GM12878 (cell line): ENCODE measurements around the gene SLX4. TPM values are rescaled to one million over a fixed set of nuclear protein-coding genes. Genes with fewer than 3 reads are reported as not detected.

Experiments used
- ATAC-seq: fragments of 200-7000 bp; cut with Tn5 transposase; 3 replicates; pipeline ENCODE4 v1.9.1; 2020; ENCODE audit warnings: mild to moderate bottlenecking, moderate library complexity
- BruUV-seq: library from RNA; stranded (reverse); fragments of 400-500 nt; replicated peaks from 2 replicates; lab custom pipeline; 2021; lab: Mats Ljungman, UMichigan
- CTCF ChIA-PET: fragments of 300-600 bp; sonication (Branson Sonifier 250); formaldehyde crosslinking; extraction: SDS; loops from one replicate; lab custom pipeline; 2021; ENCODE audit warnings: inconsistent platforms; lab: Yijun Ruan, JAX
- POLR2A ChIA-PET: fragments of 350-600 bp; formaldehyde crosslinking; extraction: SDS; loops from one replicate; lab custom pipeline; 2021; ENCODE audit warnings: inconsistent platforms; lab: Charles Lee
- RAD21 ChIA-PET: fragments of 300-600 bp; sonication (Branson Sonifier 250); formaldehyde crosslinking; loops from one replicate; lab custom pipeline; 2023; ENCODE audit warnings: antibody characterized with exemption; ENCODE audit not compliant: unreplicated experiment; lab: Charles Lee
- SMC1A ChIA-PET: fragments of 300-600 bp; sonication (Branson Sonifier 250); formaldehyde crosslinking; loops from one replicate; lab custom pipeline; 2023; ENCODE audit not compliant: unreplicated experiment, uncharacterized antibody; lab: Charles Lee
- DNase-seq: peaks from one replicate; pipeline ENCODE4 v3.0.0-alpha.2; 2011; ENCODE audit warnings: low read depth, low spot score
- FAIRE-seq: peaks from 3 replicates; lab custom pipeline; 2011; peaks lifted over from hg19 to GRCh38; lab: Jason Lieb, UNC
- H2AFZ ChIP-seq: 2 replicates; pipeline ENCODE4 v1.6.0; 2011; ENCODE audit warnings: low read depth, low read length, control low read depth; ENCODE audit not compliant: control insufficient read depth
- H3K27ac ChIP-seq: 2 replicates; pipeline ENCODE4 v1.5.1; 2011; ENCODE audit warnings: control low read depth; ENCODE audit not compliant: control insufficient read depth, insufficient read depth
- H3K27me3 ChIP-seq, 2 experiments: replicated peaks in 1 of 2; 2 replicates each; pipeline versions ENCODE4 v1.6.0 to v1.6.1; 2011; ENCODE audit warnings: low read length in 1 of 2; ENCODE audit not compliant: control insufficient read depth in 2 of 2, insufficient read depth in 2 of 2
- H3K36me3 ChIP-seq, 2 experiments: 2 replicates each; pipeline ENCODE4 v1.5.1; 2011; ENCODE audit warnings: low read length in 1 of 2; ENCODE audit not compliant: control insufficient read depth in 2 of 2, insufficient read depth in 2 of 2
- H3K4me1 ChIP-seq: 2 replicates; pipeline ENCODE4 v1.6.1; 2011; ENCODE audit warnings: mild to moderate bottlenecking, low read length, moderate library complexity, mixed read lengths; ENCODE audit not compliant: control insufficient read depth, insufficient read depth
- H3K4me2 ChIP-seq: 2 replicates; pipeline ENCODE4 v1.6.0; 2011; ENCODE audit warnings: control low read depth; ENCODE audit not compliant: control insufficient read depth, insufficient read depth
- H3K4me3 ChIP-seq: fragments of 200-600 bp; sonication (generic); 2 replicates; pipeline ENCODE4 v1.5.1; 2016
- H3K79me2 ChIP-seq: 2 replicates; pipeline ENCODE4 v1.6.0; 2011; ENCODE audit warnings: low read length; ENCODE audit not compliant: control insufficient read depth, insufficient read depth
- H3K9ac ChIP-seq: 2 replicates; pipeline ENCODE4 v1.8.0; 2011; ENCODE audit warnings: low read length, control low read depth, mixed read lengths; ENCODE audit not compliant: control insufficient read depth, insufficient read depth
- H3K9me3 ChIP-seq: replicated peaks from 3 replicates; pipeline ENCODE4 v1.5.1; 2011; ENCODE audit warnings: mild to moderate bottlenecking, low read length; ENCODE audit not compliant: control insufficient read depth, insufficient read depth
- H4K20me1 ChIP-seq: 2 replicates; pipeline ENCODE4 v1.6.0; 2011; ENCODE audit not compliant: control insufficient read depth, insufficient read depth
- BACH1 ChIP-seq: fragments of 450-650 bp; IDR thresholded peaks from 2 replicates; pipeline ENCODE4 v1.6.1; 2017; ENCODE audit warnings: mild to moderate bottlenecking, borderline replicate concordance
- BCL11A ChIP-seq: IDR thresholded peaks from 2 replicates; pipeline ENCODE4 v1.6.1; 2011; ENCODE audit warnings: low read depth, low read length
- CEBPZ ChIP-seq: fragments of 150-350 bp; IDR thresholded peaks from 2 replicates; pipeline ENCODE4 v1.6.1; 2016; ENCODE audit warnings: low read depth, low read length
- CHD2 ChIP-seq: IDR thresholded peaks from 2 replicates; pipeline ENCODE4 v1.6.1; 2011; ENCODE audit warnings: low read depth, low read length, improper control_type of control experiment, borderline replicate concordance
- KLF5 ChIP-seq: fragments of 450-650 bp; IDR thresholded peaks from 2 replicates; pipeline ENCODE4 v1.6.1; 2014; ENCODE audit warnings: mild to moderate bottlenecking; ENCODE audit not compliant: partially characterized antibody
- RCOR1 ChIP-seq: conservative IDR thresholded peaks from 2 replicates; pipeline ENCODE4 v1.6.1; 2012; ENCODE audit warnings: low read depth, low read length, improper control_type of control experiment
- WGBS: methylation state at CpG from one replicate; pipeline ENCODE4 v1.1.6; 2016; ENCODE audit warnings: low lambda C conversion rate; ENCODE audit not compliant: insufficient replicate concordance, insufficient coverage; ENCODE audit errors: missing lambda C conversion rate; 5-methylcytosine and 5-hydroxymethylcytosine counted together
- in situ Hi-C: fragments of 300-500 bp; cut with MboI; formaldehyde crosslinking; loops from 9 replicates; pipeline ENCODE4 v1.14.3; 2018; ENCODE audit warnings: mixed read lengths
- intact Hi-C: fragments of 100-400 bp; cut with micrococcal nuclease; formaldehyde crosslinking; loops from one replicate; pipeline ENCODE4 v1.14.2; 2022; ENCODE audit not compliant: unreplicated experiment
- polyA plus RNA-seq, 11 experiments: library from polyadenylated mRNA; depleted of rRNA in 4 of 11; unstranded in 6 of 11; stranded (reverse) in 5 of 11; fragments of >200 nt; fragmentation: Nextera tagmentation in 4 of 11; fragmentation: Illumina TruSeq in 1 of 11; extraction: Ambion mirVana in 4 of 11; extraction: Trizol in 1 of 11; gene quantifications; 1 replicate in 1 of 11; 2 replicates in 10 of 11; pipeline versions ENCODE4 v1.2.1 to v1.2.3, GENCODE V29; 2011 to 2016; ENCODE audit warnings: inconsistent platforms in 2 of 11, missing spikeins in 2 of 11, low read depth in 1 of 11
- total RNA-seq, 4 experiments: library from RNA; depleted of rRNA in 3 of 4; stranded (reverse); fragments of >200 nt in 3 of 4; fragmentation: Illumina TruSeq in 1 of 4; extraction: Trizol in 1 of 4; gene quantifications; 2 replicates each; pipeline versions ENCODE4 v1.2.1 to v1.2.3, GENCODE V29; 2013 to 2021

SLX4 gene
- total and polyA plus RNA-seq, 10 of the 15 experiments (the other 5 are each of a cell fraction or from before 2014, with no cell fraction given): 0.18 to 12.3 (median 4.8) TPM

GRCh38 chr16:3610698-3611145 is 684 bp downstream of the SLX4 start:
- ATAC-seq (no peak), FAIRE-seq (no peak), DNase-seq (no peak)
- ChIA-PET CTCF (no interaction called here), SMC1A (interaction anchor here (0.6 kb wide), 1 partner anchor 36 kb away, joined by 3 read pairs; no protein-coding TSS in a partner anchor), POLR2A (interaction anchor here (0.6 to 1.1 kb wide), 3 partner anchors 12 to 30 kb away, joined by 3 to 9 read pairs (median 4); no protein-coding TSS in a partner anchor), RAD21 (no interaction called here)
- H3K36me3 ChIP-seq: peaks cover 0 to 2% of the 10 kb centered on the region in 2 experiments; a peak in 1 of 4 replicates
- H2AFZ ChIP-seq: peak overlapping the region; percentile 88
- BruUV-seq: no TSS peak
- H3K4me1 ChIP-seq: peaks cover 28% of the 10 kb centered on the region
- TF ChIP-seq BACH1: no peak
- TF ChIP-seq CHD2: no peak
- TF ChIP-seq RCOR1: 0 out of 2 replicates have a peak, but pooled peaks have one; percentile 11
- no peak for TF ChIP-seq BCL11A
- TF ChIP-seq CEBPZ: no peak
- no peak for TF ChIP-seq KLF5
- in situ Hi-C loops: no loop called here
- H3K9me3 ChIP-seq: no peaks in the 10 kb centered on the region
- peak overlapping the region; percentile 96 for H3K4me3 ChIP-seq
- 2% methylated on average over 10 of the region's 10 CpGs for WGBS
- H3K79me2 ChIP-seq: peaks cover 49% of the 10 kb centered on the region
- intact Hi-C loops: no loop called here
- H3K4me2 ChIP-seq: peak overlapping the region; percentile 61
- peak overlapping the region; percentile 88 for H3K27ac ChIP-seq
- peak overlapping the region; percentile 92 for H3K9ac ChIP-seq
- no peaks in the 10 kb centered on the region for H4K20me1 ChIP-seq
- H3K27me3 ChIP-seq: no peaks in the 10 kb centered on the region
